Astrocyte (in vitro differentiated cells and primary cell): ENCODE data around the gene USP13. TPM values are rescaled to one million over a fixed set of nuclear protein-coding genes. Genes with fewer than 3 reads are reported as not detected.

Experiments used
- DNase-seq: peaks from one replicate; pipeline ENCODE4 v3.0.0-alpha.2; 2010; ENCODE audit warnings: low read depth
- FAIRE-seq: peaks from 2 replicates; lab custom pipeline; 2011; peaks lifted over from hg19 to GRCh38; lab: Jason Lieb, UNC
- H2AFZ ChIP-seq: 2 replicates; pipeline ENCODE4 v1.6.0; 2012; ENCODE audit warnings: low read depth, low read length, inconsistent platforms
- H3K27ac ChIP-seq: 2 replicates; pipeline ENCODE4 v1.5.1; 2011; ENCODE audit warnings: low read depth, low read length, inconsistent platforms
- H3K27me3 ChIP-seq: 2 replicates; pipeline ENCODE4 v1.6.0; 2011; ENCODE audit warnings: low read length, inconsistent platforms; ENCODE audit not compliant: insufficient read depth
- H3K36me3 ChIP-seq: 2 replicates; pipeline ENCODE4 v1.5.1; 2011; ENCODE audit warnings: low read length, inconsistent platforms; ENCODE audit not compliant: insufficient read depth
- H3K4me1 ChIP-seq: 2 replicates; pipeline ENCODE4 v1.5.1; 2011; ENCODE audit warnings: low read length, inconsistent platforms; ENCODE audit not compliant: insufficient read depth
- H3K4me2 ChIP-seq: 2 replicates; pipeline ENCODE4 v1.6.0; 2012; ENCODE audit warnings: low read length, inconsistent platforms
- H3K4me3 ChIP-seq: 2 replicates; pipeline ENCODE4 v1.5.1; 2011; ENCODE audit warnings: low read depth, mild to moderate bottlenecking, low read length, inconsistent platforms; ENCODE audit not compliant: insufficient read depth
- H3K79me2 ChIP-seq: 2 replicates; pipeline ENCODE4 v1.6.0; 2012; ENCODE audit warnings: mild to moderate bottlenecking, low read length, inconsistent platforms; ENCODE audit not compliant: insufficient read depth
- H3K9ac ChIP-seq: 2 replicates; pipeline ENCODE4 v1.6.0; 2012; ENCODE audit warnings: mild to moderate bottlenecking, low read length, inconsistent platforms
- H3K9me3 ChIP-seq: 2 replicates; pipeline ENCODE4 v1.5.1; 2012; ENCODE audit warnings: low read depth, mild to moderate bottlenecking, low read length, inconsistent platforms; ENCODE audit not compliant: insufficient read depth
- H4K20me1 ChIP-seq: 2 replicates; pipeline ENCODE4 v1.6.0; 2012; ENCODE audit warnings: low read length, inconsistent platforms; ENCODE audit not compliant: insufficient read depth
- H3K27ac Mint-ChIP-seq: one replicate; pipeline ENCODE4 v1.8.0; 2021; ENCODE audit warnings: mild to moderate bottlenecking, mixed read lengths; ENCODE audit not compliant: unreplicated experiment
- H3K27me3 Mint-ChIP-seq: one replicate; pipeline ENCODE4 v1.8.0; 2021; ENCODE audit warnings: low read depth, mixed read lengths; ENCODE audit not compliant: unreplicated experiment
- H3K36me3 Mint-ChIP-seq: one replicate; pipeline ENCODE4 v1.8.0; 2021; ENCODE audit warnings: low read depth, mixed read lengths; ENCODE audit not compliant: unreplicated experiment
- H3K4me1 Mint-ChIP-seq: one replicate; pipeline ENCODE4 v1.8.0; 2021; ENCODE audit warnings: low read depth, mixed read lengths; ENCODE audit not compliant: unreplicated experiment
- H3K4me3 Mint-ChIP-seq: one replicate; pipeline ENCODE4 v1.8.0; 2021; ENCODE audit warnings: mild to moderate bottlenecking, moderate library complexity, mixed read lengths; ENCODE audit not compliant: unreplicated experiment
- H3K9me3 Mint-ChIP-seq: one replicate; pipeline ENCODE4 v1.8.0; 2021; ENCODE audit warnings: mild to moderate bottlenecking, mixed read lengths; ENCODE audit not compliant: unreplicated experiment
- EZH2 ChIP-seq: IDR thresholded peaks from 2 replicates; pipeline ENCODE4 v1.6.1; 2012; ENCODE audit warnings: mild to moderate bottlenecking, low read length, inconsistent platforms; ENCODE audit not compliant: insufficient read depth
- total RNA-seq: library from RNA; stranded (reverse); gene quantifications from 2 replicates; pipeline ENCODE4 v1.2.1, GENCODE V29; 2021
- TF ChIP-seq, protein P1 (sequence below): IDR thresholded peaks from 2 replicates; pipeline ENCODE4 v1.5.1; 2011; ENCODE audit warnings: low read depth, mild to moderate bottlenecking, inconsistent platforms, low read length, moderate library complexity; ENCODE audit not compliant: insufficient read depth

The USP13 gene
- total RNA-seq, 1 donor from 2014 or later: 7.4 TPM

GRCh38 chr3:179768080-179768479, 115.2 kb downstream of the USP13 start:
- no peak overlapping the region for H3K27ac ChIP-seq
- peaks cover 6% of the 10 kb centered on the region for H3K4me1 ChIP-seq
- no peak for FAIRE-seq
- no peaks in the 10 kb centered on the region for H3K79me2 ChIP-seq
- H3K27me3 ChIP-seq: no peaks in the 10 kb centered on the region
- H3K9me3 Mint-ChIP-seq: no peaks in the 10 kb centered on the region
- H3K4me3 ChIP-seq: no peak overlapping the region
- H3K27ac Mint-ChIP-seq: no peak overlapping the region
- H3K4me3 Mint-ChIP-seq: no peak overlapping the region
- peaks cover 14% of the 10 kb centered on the region for H3K36me3 ChIP-seq
- DNase-seq: peak; percentile 70
- no peaks in the 10 kb centered on the region for H3K27me3 Mint-ChIP-seq
- H4K20me1 ChIP-seq: no peaks in the 10 kb centered on the region
- no peaks in the 10 kb centered on the region for H3K9me3 ChIP-seq
- H3K4me2 ChIP-seq: no peak overlapping the region
- H3K4me1 Mint-ChIP-seq: no peaks in the 10 kb centered on the region
- H2AFZ ChIP-seq: no peak overlapping the region
- no peak overlapping the region for H3K9ac ChIP-seq
- TF ChIP-seq, protein P1, sequence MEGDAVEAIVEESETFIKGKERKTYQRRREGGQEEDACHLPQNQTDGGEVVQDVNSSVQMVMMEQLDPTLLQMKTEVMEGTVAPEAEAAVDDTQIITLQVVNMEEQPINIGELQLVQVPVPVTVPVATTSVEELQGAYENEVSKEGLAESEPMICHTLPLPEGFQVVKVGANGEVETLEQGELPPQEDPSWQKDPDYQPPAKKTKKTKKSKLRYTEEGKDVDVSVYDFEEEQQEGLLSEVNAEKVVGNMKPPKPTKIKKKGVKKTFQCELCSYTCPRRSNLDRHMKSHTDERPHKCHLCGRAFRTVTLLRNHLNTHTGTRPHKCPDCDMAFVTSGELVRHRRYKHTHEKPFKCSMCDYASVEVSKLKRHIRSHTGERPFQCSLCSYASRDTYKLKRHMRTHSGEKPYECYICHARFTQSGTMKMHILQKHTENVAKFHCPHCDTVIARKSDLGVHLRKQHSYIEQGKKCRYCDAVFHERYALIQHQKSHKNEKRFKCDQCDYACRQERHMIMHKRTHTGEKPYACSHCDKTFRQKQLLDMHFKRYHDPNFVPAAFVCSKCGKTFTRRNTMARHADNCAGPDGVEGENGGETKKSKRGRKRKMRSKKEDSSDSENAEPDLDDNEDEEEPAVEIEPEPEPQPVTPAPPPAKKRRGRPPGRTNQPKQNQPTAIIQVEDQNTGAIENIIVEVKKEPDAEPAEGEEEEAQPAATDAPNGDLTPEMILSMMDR: peak; percentile 57
- no peak for TF ChIP-seq EZH2
- no peaks in the 10 kb centered on the region for H3K36me3 Mint-ChIP-seq

GRCh38 chr3:179769411-179770247, 116.8 kb downstream of the USP13 start:
- TF ChIP-seq, protein P1: no peak
- no peak for TF ChIP-seq EZH2

DNA sequence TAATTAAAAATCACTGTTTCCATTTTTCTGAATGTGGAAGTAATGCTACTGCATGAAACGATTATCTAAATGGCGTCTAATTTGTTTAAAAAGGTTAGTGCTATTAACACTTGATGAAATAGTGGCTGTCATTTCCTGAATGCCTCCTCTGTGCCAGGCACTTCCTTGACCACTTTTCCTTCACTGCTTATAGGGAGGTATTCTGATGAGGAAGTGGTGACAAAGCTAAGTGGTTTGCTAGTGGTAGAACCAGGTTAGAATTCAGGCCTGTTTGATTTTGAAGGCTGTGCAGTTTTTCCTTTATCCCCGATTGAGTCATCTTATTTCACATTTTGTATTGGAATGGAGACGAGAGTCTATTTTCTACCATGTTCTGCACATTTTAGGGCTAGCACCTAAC, 119.0 kb downstream of the USP13 start:
- Mint-ChIP-seq H3K4me3 (no peak overlapping the region), H3K4me1 (no peaks in the 10 kb centered on the region), H3K27ac (no peak overlapping the region), H3K36me3 (peaks cover 7% of the 10 kb centered on the region), H3K9me3 (peaks cover 5% of the 10 kb centered on the region), H3K27me3 (no peaks in the 10 kb centered on the region)
- DNase-seq: no peak
- no peak for FAIRE-seq
- peaks cover 6% of the 10 kb centered on the region for H3K4me1 ChIP-seq
- TF ChIP-seq, protein P1: no peak
- no peak for TF ChIP-seq EZH2
- no peaks in the 10 kb centered on the region for H3K27me3 ChIP-seq
- no peak overlapping the region for H3K4me3 ChIP-seq
- H3K36me3 ChIP-seq: peaks cover 3% of the 10 kb centered on the region
- H3K9me3 ChIP-seq: no peaks in the 10 kb centered on the region
- no peak overlapping the region for H3K27ac ChIP-seq
- H4K20me1 ChIP-seq: no peaks in the 10 kb centered on the region
- no peak overlapping the region for H3K4me2 ChIP-seq
- no peak overlapping the region for H3K9ac ChIP-seq
- H2AFZ ChIP-seq: no peak overlapping the region
- H3K79me2 ChIP-seq: no peaks in the 10 kb centered on the region

More at GRCh38 chr3:179769411-179770247, 116.8 kb downstream of the USP13 start:
- no peaks in the 10 kb centered on the region for H3K27me3 ChIP-seq
- H3K27ac ChIP-seq: no peak overlapping the region
- no peak overlapping the region for H3K4me2 ChIP-seq
- no peak overlapping the region for H2AFZ ChIP-seq
- peaks cover under 1% of the 10 kb centered on the region for H3K9me3 Mint-ChIP-seq
- no peaks in the 10 kb centered on the region for H3K27me3 Mint-ChIP-seq
- H3K27ac Mint-ChIP-seq: no peak overlapping the region
- no peak overlapping the region for H3K4me3 Mint-ChIP-seq
- no peaks in the 10 kb centered on the region for H3K4me1 Mint-ChIP-seq
- H3K79me2 ChIP-seq: no peaks in the 10 kb centered on the region
- DNase-seq (no peak), FAIRE-seq (no peak)
- peaks cover 11% of the 10 kb centered on the region for H3K36me3 ChIP-seq
- no peak overlapping the region for H3K4me3 ChIP-seq
- H3K36me3 Mint-ChIP-seq: peaks cover 4% of the 10 kb centered on the region
- no peaks in the 10 kb centered on the region for H3K9me3 ChIP-seq
- H3K9ac ChIP-seq: no peak overlapping the region
- peaks cover 6% of the 10 kb centered on the region for H3K4me1 ChIP-seq
- no peaks in the 10 kb centered on the region for H4K20me1 ChIP-seq
